AG04450 (cell line): ENCODE data around the gene ATP11A. TPM values are rescaled to one million over a fixed set of nuclear protein-coding genes. Genes with fewer than 3 reads are reported as not detected.

Source experiments
- CTCF ChIA-PET: fragments of 300-600, 350-600 bp; formaldehyde crosslinking; extraction: SDS; loops from one replicate; lab custom pipeline; 2022; ENCODE audit warnings: antibody characterized with exemption, inconsistent platforms; lab: Charles Lee
- POLR2A ChIA-PET: fragments of 350-600 bp; formaldehyde crosslinking; extraction: SDS; loops from one replicate; lab custom pipeline; 2021; ENCODE audit warnings: antibody characterized with exemption, inconsistent platforms; lab: Yijun Ruan, JAX
- DNase-seq: peaks from one replicate; pipeline ENCODE4 v3.0.0-alpha.2; 2011; ENCODE audit warnings: low read depth, low spot score
- H3K27ac ChIP-seq: one replicate; pipeline ENCODE4 v1.5.1; 2012; ENCODE audit warnings: low read depth, low read length, control low read depth
- H3K27me3 ChIP-seq: one replicate; pipeline ENCODE4 v1.6.0; 2012; ENCODE audit warnings: low read length; ENCODE audit not compliant: control insufficient read depth, insufficient read depth
- H3K4me3 ChIP-seq: 2 replicates; pipeline ENCODE4 v1.5.1; 2011; ENCODE audit warnings: mild to moderate bottlenecking, low read depth, low read length, control low read depth
- H3K9me3 ChIP-seq: 2 replicates; pipeline ENCODE4 v1.5.1; 2012; ENCODE audit warnings: low read length; ENCODE audit not compliant: control insufficient read depth, insufficient read depth
- polyA plus RNA-seq: library from polyadenylated mRNA; depleted of rRNA; stranded (reverse); fragments of >200 nt; gene quantifications from 2 replicates; pipeline ENCODE4 v1.2.3, GENCODE V29; 2011
- TF ChIP-seq, protein P1 (sequence below): IDR thresholded peaks from 2 replicates; pipeline ENCODE4 v1.5.1; 2011; ENCODE audit warnings: low read depth, low read length, control low read depth, inconsistent platforms

The ATP11A gene
- polyA plus RNA-seq, 1 experiment: 5.8 TPM

DNA sequence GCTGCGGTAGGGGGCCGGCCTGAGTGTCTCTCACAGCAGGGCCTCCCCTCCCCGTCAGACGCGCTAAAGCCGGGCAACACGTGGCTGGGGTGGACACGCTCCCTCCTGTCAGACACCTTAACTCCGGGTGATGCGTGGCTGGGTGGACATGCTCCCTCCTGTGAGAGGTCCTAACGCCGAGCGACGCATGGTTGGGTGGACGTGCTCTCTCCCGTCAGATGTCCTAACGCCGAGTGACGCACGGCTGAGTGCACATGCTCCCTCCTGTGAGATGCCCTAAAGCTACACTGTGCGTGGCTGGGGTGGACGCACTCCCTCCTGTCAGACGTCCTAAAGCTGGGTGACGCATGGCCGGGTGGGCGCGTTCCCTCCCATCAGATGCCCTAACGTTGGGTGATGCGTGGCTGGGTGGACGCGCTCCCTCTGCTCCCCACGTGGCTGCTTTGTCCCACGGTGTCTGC, 153.1 kb downstream of the ATP11A start:
- TF ChIP-seq, protein P1, sequence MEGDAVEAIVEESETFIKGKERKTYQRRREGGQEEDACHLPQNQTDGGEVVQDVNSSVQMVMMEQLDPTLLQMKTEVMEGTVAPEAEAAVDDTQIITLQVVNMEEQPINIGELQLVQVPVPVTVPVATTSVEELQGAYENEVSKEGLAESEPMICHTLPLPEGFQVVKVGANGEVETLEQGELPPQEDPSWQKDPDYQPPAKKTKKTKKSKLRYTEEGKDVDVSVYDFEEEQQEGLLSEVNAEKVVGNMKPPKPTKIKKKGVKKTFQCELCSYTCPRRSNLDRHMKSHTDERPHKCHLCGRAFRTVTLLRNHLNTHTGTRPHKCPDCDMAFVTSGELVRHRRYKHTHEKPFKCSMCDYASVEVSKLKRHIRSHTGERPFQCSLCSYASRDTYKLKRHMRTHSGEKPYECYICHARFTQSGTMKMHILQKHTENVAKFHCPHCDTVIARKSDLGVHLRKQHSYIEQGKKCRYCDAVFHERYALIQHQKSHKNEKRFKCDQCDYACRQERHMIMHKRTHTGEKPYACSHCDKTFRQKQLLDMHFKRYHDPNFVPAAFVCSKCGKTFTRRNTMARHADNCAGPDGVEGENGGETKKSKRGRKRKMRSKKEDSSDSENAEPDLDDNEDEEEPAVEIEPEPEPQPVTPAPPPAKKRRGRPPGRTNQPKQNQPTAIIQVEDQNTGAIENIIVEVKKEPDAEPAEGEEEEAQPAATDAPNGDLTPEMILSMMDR: no peak
- CTCF ChIA-PET: no interaction called here
- H3K27me3 ChIP-seq: no peaks in the 10 kb centered on the region
- H3K9me3 ChIP-seq: peaks cover 3% of the 10 kb centered on the region
- POLR2A ChIA-PET: no interaction called here
- DNase-seq: no peak
- H3K4me3 ChIP-seq: no peak overlapping the region
- H3K27ac ChIP-seq: no peak overlapping the region

DNA sequence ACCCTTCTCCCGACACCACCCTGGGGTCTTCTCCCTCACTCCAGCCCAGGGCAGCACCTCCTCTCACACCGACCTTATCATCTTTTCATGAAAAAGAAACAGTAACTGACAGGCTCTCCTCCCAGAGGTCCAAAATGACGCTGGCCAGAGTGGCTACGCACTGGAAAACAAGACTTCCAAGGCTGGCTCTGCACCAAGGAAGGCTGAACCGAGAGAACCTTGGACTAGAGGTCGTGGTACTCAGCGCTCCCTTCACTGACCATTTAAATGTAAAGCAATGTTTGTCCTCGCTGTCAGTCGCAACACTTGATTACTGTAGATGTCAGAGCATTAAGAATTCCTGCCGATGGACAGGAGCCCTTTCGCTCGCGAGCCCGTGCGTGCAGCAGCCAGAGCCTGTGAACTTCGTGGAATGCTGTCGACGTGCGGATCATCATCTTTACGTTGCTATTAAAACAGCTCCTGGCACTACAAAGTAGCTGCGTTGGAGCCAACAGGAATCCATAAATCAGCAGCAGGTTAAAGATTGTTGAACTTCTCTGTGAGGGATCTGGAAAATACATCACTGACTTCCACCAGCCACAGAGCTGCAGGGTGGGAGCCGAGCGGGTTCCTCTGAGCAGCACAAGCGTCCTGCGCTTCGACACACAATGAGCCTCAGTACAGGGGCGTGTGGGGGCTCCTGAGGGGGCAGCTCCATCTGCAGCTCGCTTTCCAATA, 153.7 kb downstream of the ATP11A start:
- ChIA-PET POLR2A (no interaction called here), CTCF (no interaction called here)
- no peak for DNase-seq
- peaks cover 3% of the 10 kb centered on the region for H3K9me3 ChIP-seq
- no peak overlapping the region for H3K4me3 ChIP-seq
- H3K27me3 ChIP-seq: no peaks in the 10 kb centered on the region
- TF ChIP-seq, protein P1: no peak
- no peak overlapping the region for H3K27ac ChIP-seq

GRCh38 chr13:112844411-112844810, 154.6 kb downstream of the ATP11A start:
- Histone ChIP-seq H3K27me3 (no peaks in the 10 kb centered on the region), H3K9me3 (peaks cover 3% of the 10 kb centered on the region), H3K27ac (no peak overlapping the region), H3K4me3 (no peak overlapping the region)
- POLR2A ChIA-PET: no interaction called here
- CTCF ChIA-PET: no interaction called here
- no peak for DNase-seq
- TF ChIP-seq, protein P1: no peak

DNA sequence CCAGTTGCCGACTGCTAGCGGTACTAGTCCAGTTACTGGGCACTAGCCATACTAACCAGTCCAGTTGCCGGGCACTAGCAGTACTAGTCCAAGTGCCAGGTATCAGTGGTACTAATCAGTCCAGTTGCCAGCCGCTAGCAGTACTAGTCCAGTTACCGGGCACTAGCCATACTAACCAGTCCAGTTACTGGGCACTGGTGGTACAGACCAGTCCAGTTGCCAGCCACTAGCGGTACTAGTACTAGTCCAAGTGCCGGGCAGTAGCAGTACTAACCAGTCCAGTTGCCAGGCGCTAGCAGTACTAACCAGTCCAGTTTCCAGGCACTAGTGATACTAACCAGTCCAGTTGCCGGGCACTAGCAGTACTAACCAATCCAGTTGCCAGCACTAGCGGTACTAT, 155.0 kb downstream of the ATP11A start:
- H3K9me3 ChIP-seq: peaks cover 3% of the 10 kb centered on the region
- ChIA-PET POLR2A (no interaction called here), CTCF (no interaction called here)
- no peak for DNase-seq
- H3K4me3 ChIP-seq: no peak overlapping the region
- H3K27me3 ChIP-seq: no peaks in the 10 kb centered on the region
- H3K27ac ChIP-seq: no peak overlapping the region
- TF ChIP-seq, protein P1: no peak

DNA sequence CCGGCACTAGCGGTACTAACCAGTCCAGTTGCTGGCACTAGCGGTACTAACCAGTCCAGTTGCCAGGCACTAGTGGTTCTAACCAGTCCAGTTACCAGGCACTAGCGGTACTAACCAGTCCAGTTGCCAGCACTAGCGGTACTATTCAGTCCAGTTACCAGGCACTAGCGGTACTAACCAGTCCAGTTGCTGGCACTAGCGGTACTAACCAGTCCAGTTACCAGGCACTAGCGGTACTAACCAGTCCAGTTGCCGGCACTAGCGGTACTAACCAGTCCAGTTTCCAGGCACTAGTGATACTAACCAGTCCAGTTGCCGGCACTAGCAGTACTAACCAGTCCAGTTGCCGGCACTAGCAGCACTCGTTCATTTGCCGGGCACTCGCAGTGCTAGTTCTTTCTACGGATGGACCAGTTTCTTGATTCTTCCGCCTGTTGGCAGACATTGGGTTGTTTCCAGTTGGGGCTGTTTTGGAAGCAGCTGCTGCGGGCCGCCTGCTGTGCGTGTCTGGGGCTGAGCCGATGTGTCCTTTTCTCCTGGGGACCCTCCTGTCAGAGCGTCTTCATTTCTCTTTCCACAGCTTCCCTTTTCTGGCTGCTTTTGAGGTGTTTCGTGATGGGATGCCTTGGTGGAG, 155.8 kb downstream of the ATP11A start:
- no peak for DNase-seq
- CTCF ChIA-PET: no interaction called here
- POLR2A ChIA-PET: no interaction called here
- Histone ChIP-seq H3K27me3 (no peaks in the 10 kb centered on the region), H3K9me3 (peaks cover 3% of the 10 kb centered on the region), H3K27ac (no peak overlapping the region), H3K4me3 (no peak overlapping the region)
- TF ChIP-seq, protein P1: no peak
